K562 (cell line): ENCODE data around the gene LGSN. TPM values are rescaled to one million over a fixed set of nuclear protein-coding genes. Genes with fewer than 3 reads are reported as not detected.
"Not testable (repeated sequence)": the region's sequence is repeated elsewhere in the genome, so short reads cannot be mapped to it uniquely, and the experiment has no call there.

Experiments
- ATAC-seq: fragments of 200-7000 bp; cut with Tn5 transposase; 3 replicates; pipeline ENCODE4 v1.9.1; 2020; ENCODE audit warnings: moderate library complexity
- BruUV-seq: library from RNA; stranded (reverse); fragments of 400-500 nt; replicated peaks from 2 replicates; lab custom pipeline; 2021; lab: Mats Ljungman, UMichigan
- CTCF ChIA-PET: fragments of 300-600 bp; formaldehyde crosslinking; extraction: SDS; loops from one replicate; lab custom pipeline; 2021; ENCODE audit warnings: low intra/inter-chr PET ratio; lab: Yijun Ruan, JAX
- POLR2A ChIA-PET: fragments of 300-600, 350-650 bp; sonication (Branson Sonifier 250); formaldehyde crosslinking; extraction: SDS; loops from one replicate; lab custom pipeline; 2021; ENCODE audit warnings: antibody characterized with exemption, inconsistent platforms; lab: Yijun Ruan, JAX
- DNase-seq, 4 experiments: peaks; one replicate each; pipeline versions ENCODE4 v3.0.0 to v3.0.0-alpha.2; 2011 to 2018; ENCODE audit warnings: low spot score in 3 of 4, mixed read lengths in 3 of 4; ENCODE audit errors: extremely low read depth in 1 of 4
- FAIRE-seq: peaks from 2 replicates; lab custom pipeline; 2011; peaks lifted over from hg19 to GRCh38; lab: Jason Lieb, UNC
- H2AFZ ChIP-seq: 2 replicates; pipeline ENCODE4 v1.6.0; 2011; ENCODE audit warnings: low read depth, low read length, control low read depth, inconsistent platforms
- H3K27ac ChIP-seq: fragments of 200-600 bp; 3 replicates; pipeline ENCODE4 v1.8.0; 2011; ENCODE audit warnings: low read depth, mild to moderate bottlenecking, control low read depth, inconsistent platforms, low read length, moderate library complexity, mixed read lengths; ENCODE audit errors: extremely low read depth
- H3K27me3 ChIP-seq, 2 experiments: fragments of 300-600 bp in 1 of 2; 2 replicates in 1 of 2; 3 replicates in 1 of 2; pipeline versions ENCODE4 v1.6.0 to v1.8.0; 2011; ENCODE audit warnings: inconsistent platforms in 2 of 2, low read length in 2 of 2, mild to moderate bottlenecking in 1 of 2, mixed read lengths in 1 of 2, moderate library complexity in 1 of 2; ENCODE audit not compliant: control insufficient read depth in 2 of 2, insufficient read depth in 2 of 2
- H3K36me3 ChIP-seq: fragments of 300-600 bp; 3 replicates; pipeline ENCODE4 v1.8.0; 2011; ENCODE audit warnings: mild to moderate bottlenecking, low read length, inconsistent platforms; ENCODE audit not compliant: control insufficient read depth, insufficient read depth
- H3K4me1 ChIP-seq, 2 experiments: fragments of 200-600 bp in 1 of 2; replicated peaks in 1 of 2; 2 replicates in 1 of 2; 3 replicates in 1 of 2; pipeline versions ENCODE4 v1.5.1 to v1.8.0; 2011; ENCODE audit warnings: inconsistent platforms in 2 of 2, low read length in 2 of 2, mild to moderate bottlenecking in 1 of 2, mixed read lengths in 1 of 2, moderate library complexity in 1 of 2; ENCODE audit not compliant: control insufficient read depth in 2 of 2, insufficient read depth in 2 of 2
- H3K4me2 ChIP-seq: 2 replicates; pipeline ENCODE4 v1.6.1; 2011; ENCODE audit warnings: low read length, control low read depth, inconsistent platforms, mixed read lengths; ENCODE audit not compliant: insufficient read depth
- H3K4me3 ChIP-seq: fragments of 200-600 bp; sonication (generic), shearing (Covaris generic); 2 replicates; pipeline ENCODE4 v1.5.1; 2016; ENCODE audit warnings: control low read depth, inconsistent platforms
- H3K79me2 ChIP-seq: fragments of 200-600 bp; 3 replicates; pipeline ENCODE4 v1.8.0; 2011; ENCODE audit warnings: low read length, inconsistent platforms; ENCODE audit not compliant: control insufficient read depth, insufficient read depth
- H3K9ac ChIP-seq, 2 experiments: 2 replicates each; pipeline versions ENCODE4 v1.6.0 to v1.6.1; 2011; ENCODE audit warnings: low read depth in 2 of 2, low read length in 2 of 2, control low read depth in 1 of 2, inconsistent platforms in 1 of 2, mild to moderate bottlenecking in 1 of 2, mixed read lengths in 1 of 2; ENCODE audit not compliant: insufficient read depth in 1 of 2
- H3K9me1 ChIP-seq: one replicate; pipeline ENCODE4 v1.6.0; 2011; ENCODE audit warnings: inconsistent platforms, mild to moderate bottlenecking, low read length, moderate library complexity; ENCODE audit not compliant: control insufficient read depth, insufficient read depth
- H3K9me3 ChIP-seq: replicated peaks from 2 replicates; pipeline ENCODE4 v1.5.1; 2011; ENCODE audit warnings: low read depth, low read length, inconsistent platforms; ENCODE audit not compliant: control insufficient read depth, insufficient read depth
- H4K20me1 ChIP-seq: replicated peaks from 2 replicates; pipeline ENCODE4 v1.6.1; 2011; ENCODE audit warnings: low read length, inconsistent platforms, mixed read lengths; ENCODE audit not compliant: control insufficient read depth, insufficient read depth
- JUNB ChIP-seq: fragments of 450-650 bp; formaldehyde crosslinking; conservative IDR thresholded peaks from 2 replicates; pipeline ENCODE4 v1.4.0; 2020; ENCODE audit warnings: mild to moderate bottlenecking
- SIX5 ChIP-seq, 2 experiments: IDR thresholded peaks; 2 replicates each; pipeline ENCODE4 v1.6.1; 2011; ENCODE audit warnings: low read length in 2 of 2, borderline replicate concordance in 1 of 2, low read depth in 1 of 2, mild to moderate bottlenecking in 1 of 2, moderate library complexity in 1 of 2; ENCODE audit not compliant: insufficient read depth in 1 of 2
- WGBS: fragments of 100-300 bp; shearing (Covaris generic); methylation state at CpG from one replicate; pipeline ENCODE4 v1.1.6; 2016; ENCODE audit warnings: low coverage, mixed read lengths; ENCODE audit not compliant: insufficient coverage; ENCODE audit errors: missing lambda C conversion rate; 5-methylcytosine and 5-hydroxymethylcytosine counted together
- in situ Hi-C: fragments of 300-500 bp; cut with MboI; formaldehyde crosslinking; loops from 4 replicates; pipeline ENCODE4 v1.15.0; 2018; ENCODE audit warnings: inconsistent platforms, mixed read lengths
- intact Hi-C: fragments of 100-400 bp; cut with micrococcal nuclease; formaldehyde crosslinking; loops from 2 replicates; pipeline ENCODE4 v1.14.2; 2022
- polyA plus RNA-seq, 8 experiments: library from polyadenylated mRNA; depleted of rRNA in 4 of 8; stranded (reverse) in 5 of 8; unstranded in 3 of 8; fragments of >200 nt; fragmentation: Nextera tagmentation in 2 of 8; fragmentation: Illumina TruSeq in 1 of 8; extraction: Ambion mirVana in 2 of 8; extraction: Trizol in 1 of 8; gene quantifications; 2 replicates each; pipeline versions ENCODE4 v1.2.1 to v1.2.3, GENCODE V29; 2011 to 2014; ENCODE audit warnings: inconsistent platforms in 1 of 8, missing spikeins in 1 of 8
- total RNA-seq, 7 experiments: library from RNA; depleted of rRNA in 6 of 7; stranded (reverse); fragments of >200 nt in 6 of 7; fragmentation: Illumina TruSeq in 2 of 7; extraction: Trizol in 2 of 7; gene quantifications; 2 replicates each; pipeline versions ENCODE4 v1.2.1 to v1.2.3, GENCODE V29; 2011 to 2021; ENCODE audit warnings: low replicate concordance in 1 of 7

The LGSN gene
- total and polyA plus RNA-seq, 9 of the 15 experiments (the other 6 are each of a cell fraction or from before 2014, with no cell fraction given) = 0.01 TPM; not detected in 8

GRCh38 chr6:63368347-63368746, 48.6 kb upstream of the LGSN start:
- Histone ChIP-seq H2AFZ (no peak overlapping the region), H3K79me2 (no peaks in the 10 kb centered on the region), H3K4me3 (no peak overlapping the region), H3K4me2 (no peak overlapping the region), H3K9me3 (no peaks in the 10 kb centered on the region), H3K9ac (no peak overlapping the region), H3K9me1 (no peaks in the 10 kb centered on the region), H3K27ac (no peak overlapping the region), H3K36me3 (no peaks in the 10 kb centered on the region), H3K27me3 (no peaks in the 10 kb centered on the region), H4K20me1 (no peaks in the 10 kb centered on the region), H3K4me1 (no peaks in the 10 kb centered on the region)
- no TSS peak for BruUV-seq
- 0% methylated on average over 7 of the region's 7 CpGs for WGBS
- intact Hi-C loops (no loop called here), in situ Hi-C loops (no loop called here)
- no peak for DNase-seq
- ChIA-PET POLR2A (no interaction called here), CTCF (no interaction called here)
- ATAC-seq = no peak
- TF ChIP-seq SIX5 (IDR thresholded peaks at IDR 0.05; ENCODE audit: borderline replicate concordance in 1 of 2, insufficient read depth in 1 of 2, low read depth in 1 of 2, low read length in 2 of 2) = no peak
- TF ChIP-seq JUNB (CRISPR knock-in tag) = no peak
- no peak for FAIRE-seq

- H3K9me3 ChIP-seq, H4K20me1 ChIP-seq, DNase-seq, H3K9ac ChIP-seq, BruUV-seq, FAIRE-seq, H3K27me3 ChIP-seq, H3K4me2 ChIP-seq, H3K79me2 ChIP-seq, POLR2A ChIA-PET, CTCF ChIA-PET, in situ Hi-C loops, ATAC-seq, H2AFZ ChIP-seq, H3K4me1 ChIP-seq, intact Hi-C loops, H3K4me3 ChIP-seq, H3K27ac ChIP-seq, H3K9me1 ChIP-seq, H3K36me3 ChIP-seq: not testable (repeated sequence)
- 2% methylated on average over 9 of the region's 10 CpGs for WGBS
These were observed 42.8 kb upstream of the LGSN start for GRCh38 chr6:63362500-63363120.

- H3K9me3 ChIP-seq, in situ Hi-C loops, CTCF ChIA-PET, H3K4me2 ChIP-seq, ATAC-seq, H3K9ac ChIP-seq, H3K27me3 ChIP-seq, H4K20me1 ChIP-seq, H3K4me3 ChIP-seq, H3K9me1 ChIP-seq, H3K36me3 ChIP-seq, FAIRE-seq, BruUV-seq, POLR2A ChIA-PET, H3K79me2 ChIP-seq, H3K27ac ChIP-seq, H2AFZ ChIP-seq, H3K4me1 ChIP-seq, DNase-seq: not testable (repeated sequence)
- intact Hi-C loops = loop anchor here (10.0 kb wide), 1 partner anchor 447 kb away; no protein-coding TSS in a partner anchor
- 0% methylated on average over 2 of the region's 3 CpGs for WGBS
These were observed 37.6 kb upstream of the LGSN start for GRCh38 chr6:63357384-63357783.
